Left forelimb (tissue), 1 donor: ENCODE data around the gene LYZL1.
"Not testable (repeated sequence)": the region's sequence is repeated elsewhere in the genome, so short reads cannot be mapped to it uniquely, and the experiment has no call there.

Source experiments
- DNase-seq: peaks from one replicate; pipeline ENCODE4 v3.0.0-alpha.2; 2018; ENCODE audit warnings: low spot score

Gene LYZL1

GRCh38 chr10:29288906-29289305 is at the start of gene LYZL1:
Gene LYZL1, plus strand, starts transcription at chr10:29289070. Its CDS starts 2,798 bp downstream, at chr10:29291868.
- DNase-seq, result not testable (repeated sequence)

GRCh38 chr10:29239569-29240472 is 49.0 kb upstream of the LYZL1 start:
- no peak for DNase-seq

GRCh38 chr10:29240986-29241660 is 47.7 kb upstream of the LYZL1 start:
- no peak for DNase-seq

- DNase-seq, result no peak
Observed at GRCh38 chr10:29241925-29242324, 46.9 kb upstream of the LYZL1 start.

- no peak for DNase-seq
Observed at GRCh38 chr10:29243066-29243465, 45.8 kb upstream of the LYZL1 start.

- no peak for DNase-seq
Observed at GRCh38 chr10:29243750-29244149, 45.1 kb upstream of the LYZL1 start.

GRCh38 chr10:29244978-29245377 is 43.9 kb upstream of the LYZL1 start:
- no peak for DNase-seq

GRCh38 chr10:29245476-29245875 is 43.4 kb upstream of the LYZL1 start:
- DNase-seq, result no peak

GRCh38 chr10:29246449-29246848 is 42.4 kb upstream of the LYZL1 start:
- DNase-seq, result no peak

- no peak for DNase-seq
Observed at GRCh38 chr10:29248158-29248557, 40.7 kb upstream of the LYZL1 start.

- no peak for DNase-seq
Observed at GRCh38 chr10:29249018-29249417, 39.9 kb upstream of the LYZL1 start.

- DNase-seq, result no peak
Observed at GRCh38 chr10:29250066-29250465, 38.8 kb upstream of the LYZL1 start.

- peak; percentile 75 for DNase-seq
Observed at GRCh38 chr10:29252811-29253689, 35.8 kb upstream of the LYZL1 start.

GRCh38 chr10:29253690-29254029 is 35.2 kb upstream of the LYZL1 start:
- DNase-seq, result no peak

GRCh38 chr10:29254123-29255046 is 34.5 kb upstream of the LYZL1 start:
- DNase-seq, result no peak

- no peak for DNase-seq
Observed at GRCh38 chr10:29255104-29255503, 33.8 kb upstream of the LYZL1 start.

- no peak for DNase-seq
Observed at GRCh38 chr10:29256019-29256418, 32.9 kb upstream of the LYZL1 start.

- DNase-seq, result no peak
Observed at GRCh38 chr10:29256586-29256985, 32.3 kb upstream of the LYZL1 start.

GRCh38 chr10:29257106-29257783 is 31.6 kb upstream of the LYZL1 start:
- DNase-seq, result no peak

- DNase-seq, result no peak
Observed at GRCh38 chr10:29257784-29258135, 31.1 kb upstream of the LYZL1 start.

GRCh38 chr10:29259498-29259897 is 29.4 kb upstream of the LYZL1 start:
- no peak for DNase-seq
